Fibroblast of mammary gland (primary cell): ENCODE results near the gene ZSWIM7.

Source experiments
- DNase-seq: peaks from one replicate; pipeline ENCODE4 v3.0.0-alpha.2; 2010; ENCODE audit warnings: low read depth
- H3K4me3 ChIP-seq: 2 replicates; pipeline ENCODE4 v1.5.1; 2011; ENCODE audit warnings: low read depth, mild to moderate bottlenecking, low read length, moderate library complexity; ENCODE audit not compliant: control insufficient read depth
- TF ChIP-seq, protein P1 (sequence below): conservative IDR thresholded peaks from 2 replicates; pipeline ENCODE4 v1.5.1; 2011; ENCODE audit warnings: low read depth, low read length, inconsistent platforms; ENCODE audit not compliant: control insufficient read depth, insufficient read depth

Gene ZSWIM7

GRCh38 chr17:15999141-15999973 lies at the start of gene ZSWIM7, which contains the start of gene TTC19:
ZSWIM7 (minus strand) TSS chr17:15999704; CDS start chr17:15999594, 110 bp downstream.
TTC19 (plus strand) TSS chr17:15999824; CDS start chr17:15999849, 25 bp downstream.
- peak; percentile 93 for DNase-seq
- H3K4me3 ChIP-seq, result peak within 1 kb of the TSS; percentile 89
- TF ChIP-seq, protein P1, sequence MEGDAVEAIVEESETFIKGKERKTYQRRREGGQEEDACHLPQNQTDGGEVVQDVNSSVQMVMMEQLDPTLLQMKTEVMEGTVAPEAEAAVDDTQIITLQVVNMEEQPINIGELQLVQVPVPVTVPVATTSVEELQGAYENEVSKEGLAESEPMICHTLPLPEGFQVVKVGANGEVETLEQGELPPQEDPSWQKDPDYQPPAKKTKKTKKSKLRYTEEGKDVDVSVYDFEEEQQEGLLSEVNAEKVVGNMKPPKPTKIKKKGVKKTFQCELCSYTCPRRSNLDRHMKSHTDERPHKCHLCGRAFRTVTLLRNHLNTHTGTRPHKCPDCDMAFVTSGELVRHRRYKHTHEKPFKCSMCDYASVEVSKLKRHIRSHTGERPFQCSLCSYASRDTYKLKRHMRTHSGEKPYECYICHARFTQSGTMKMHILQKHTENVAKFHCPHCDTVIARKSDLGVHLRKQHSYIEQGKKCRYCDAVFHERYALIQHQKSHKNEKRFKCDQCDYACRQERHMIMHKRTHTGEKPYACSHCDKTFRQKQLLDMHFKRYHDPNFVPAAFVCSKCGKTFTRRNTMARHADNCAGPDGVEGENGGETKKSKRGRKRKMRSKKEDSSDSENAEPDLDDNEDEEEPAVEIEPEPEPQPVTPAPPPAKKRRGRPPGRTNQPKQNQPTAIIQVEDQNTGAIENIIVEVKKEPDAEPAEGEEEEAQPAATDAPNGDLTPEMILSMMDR, result no peak

- no peak for DNase-seq
- H3K4me3 ChIP-seq, result no peak overlapping the region
Measured at GRCh38 chr17:16048811-16049449, 49.4 kb upstream of the ZSWIM7 start.

DNA sequence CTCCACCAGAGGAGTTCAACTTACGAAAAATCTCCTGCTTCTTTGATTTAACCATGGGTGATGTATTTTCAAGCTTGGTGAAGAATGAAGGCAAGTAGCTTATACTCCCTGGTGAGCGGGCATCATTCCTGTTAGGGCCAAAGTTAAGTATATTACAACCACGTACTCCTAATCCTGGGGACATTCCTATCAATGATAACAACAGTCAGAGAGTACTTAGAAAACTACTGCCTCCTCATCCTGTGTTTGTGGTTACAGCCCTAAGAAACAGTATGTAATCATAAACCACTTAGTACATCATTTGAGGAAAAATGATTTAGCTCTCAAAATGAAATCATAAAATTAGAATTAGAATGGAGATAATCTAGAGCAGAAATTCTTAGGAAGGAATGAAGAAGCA lies 47.5 kb upstream of the ZSWIM7 start:
- H3K4me3 ChIP-seq, result no peak overlapping the region
- no peak for DNase-seq
- TF ChIP-seq, protein P1, result no peak

More at GRCh38 chr17:16048811-16049449, 49.4 kb upstream of the ZSWIM7 start:
- TF ChIP-seq, protein P1, result no peak

- H3K4me3 ChIP-seq, result no peak overlapping the region
- TF ChIP-seq, protein P1, result no peak
- no peak for DNase-seq
Measured at GRCh38 chr17:16044487-16044886, 45.0 kb upstream of the ZSWIM7 start.

DNA sequence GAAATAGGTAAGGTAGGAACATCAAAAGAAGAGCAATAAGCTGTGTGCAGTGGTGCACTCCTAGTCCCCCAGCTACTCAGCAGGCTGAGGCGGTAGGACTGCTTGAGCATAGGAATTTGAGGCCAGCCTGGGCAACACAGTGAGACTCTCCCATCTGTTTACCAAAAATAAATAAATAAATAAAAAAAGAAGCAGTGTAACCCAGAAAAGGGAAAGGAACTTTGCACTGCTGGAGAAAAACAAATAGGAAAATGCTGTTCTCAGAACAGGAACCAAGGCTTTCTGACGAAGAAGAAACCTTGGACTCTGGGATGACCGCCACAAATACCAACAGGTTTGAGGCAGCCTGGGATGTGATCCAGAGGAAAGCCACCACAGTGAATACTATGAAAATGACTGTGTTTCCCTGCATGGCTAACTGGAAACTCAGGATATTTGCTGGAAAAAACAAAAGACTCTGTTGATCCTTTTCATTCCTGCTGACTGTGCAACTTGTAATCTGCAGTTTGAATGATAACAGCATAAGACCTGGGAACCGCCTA lies 41.3 kb upstream of the ZSWIM7 start:
- TF ChIP-seq, protein P1, result no peak

DNA sequence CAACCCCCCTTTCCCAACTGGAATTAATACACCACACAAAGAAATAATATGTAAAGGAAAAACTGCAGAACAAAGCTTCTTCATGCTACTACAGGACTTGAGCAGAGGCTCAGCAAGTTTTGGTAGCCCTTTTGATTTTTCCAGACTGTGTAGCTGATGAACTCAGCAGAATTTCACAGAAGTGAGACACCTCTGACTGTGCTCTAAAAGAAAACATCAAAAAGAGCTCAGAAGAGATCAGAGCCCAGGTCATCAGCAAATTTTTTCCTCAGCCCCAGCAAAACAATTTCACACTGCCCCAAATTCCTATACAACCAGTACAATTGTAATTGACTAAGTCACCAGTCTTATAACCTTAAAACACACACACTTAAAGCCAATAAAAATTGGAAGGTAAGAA lies 38.1 kb upstream of the ZSWIM7 start:
- H3K4me3 ChIP-seq, result no peak overlapping the region
- TF ChIP-seq, protein P1, result no peak
- peak; percentile 23 for DNase-seq

More for the DNA sequence above, 41.3 kb upstream of the ZSWIM7 start:
- peak; percentile 81 for DNase-seq
- H3K4me3 ChIP-seq, result no peak overlapping the region
